GM18861 (cell line): ENCODE measurements around the gene SNAI1.
"Not testable (repeated sequence)": the region's sequence is repeated elsewhere in the genome, so short reads cannot be mapped to it uniquely, and the experiment has no call there.

Experiments
- ATAC-seq: cut with Tn5 transposase; IDR thresholded peaks from one replicate; pipeline ENCODE4 v1.9.1; 2021; ENCODE audit not compliant: unreplicated experiment

Gene SNAI1

DNA sequence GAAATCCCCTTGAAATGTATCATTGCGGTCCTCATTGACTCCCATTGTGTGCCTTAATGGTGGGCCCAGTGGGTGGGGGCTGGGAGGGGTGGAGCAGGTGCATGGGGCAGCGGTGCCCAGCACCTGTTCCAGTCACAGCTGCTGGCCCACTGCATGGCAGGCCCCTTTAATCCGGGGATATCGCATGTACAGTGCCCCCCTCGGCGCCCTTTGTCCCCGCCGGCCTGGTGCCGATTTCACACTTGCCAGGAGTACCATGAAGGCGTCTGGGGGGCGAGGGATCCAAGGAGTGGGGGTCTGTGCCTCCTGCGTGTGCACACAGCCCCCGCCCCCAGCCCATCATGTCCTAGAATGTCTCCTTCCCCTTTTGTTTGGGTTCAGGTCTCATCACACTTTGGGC, 2.8 kb downstream of the SNAI1 start:
- no peak for ATAC-seq

DNA sequence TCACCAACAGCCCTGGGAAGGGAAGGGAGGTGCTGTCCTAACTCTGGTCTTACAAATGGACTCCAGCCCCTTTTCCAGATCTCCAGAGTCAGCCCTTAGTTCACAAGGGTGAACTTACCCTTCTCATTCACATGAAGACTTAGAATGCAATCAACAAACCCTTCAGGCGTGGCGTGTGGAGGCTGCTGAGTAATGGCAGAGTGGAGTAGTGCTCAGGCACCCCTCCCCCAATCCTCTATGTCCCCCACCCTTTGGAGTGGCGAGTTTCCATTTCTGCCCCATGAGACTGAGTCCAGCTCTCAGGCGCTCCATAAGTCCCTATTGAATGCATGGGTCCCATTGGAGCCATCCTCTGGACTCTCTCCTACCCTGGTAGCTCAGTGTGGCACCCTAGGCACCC, 3.3 kb downstream of the SNAI1 start:
- ATAC-seq: no peak

DNA sequence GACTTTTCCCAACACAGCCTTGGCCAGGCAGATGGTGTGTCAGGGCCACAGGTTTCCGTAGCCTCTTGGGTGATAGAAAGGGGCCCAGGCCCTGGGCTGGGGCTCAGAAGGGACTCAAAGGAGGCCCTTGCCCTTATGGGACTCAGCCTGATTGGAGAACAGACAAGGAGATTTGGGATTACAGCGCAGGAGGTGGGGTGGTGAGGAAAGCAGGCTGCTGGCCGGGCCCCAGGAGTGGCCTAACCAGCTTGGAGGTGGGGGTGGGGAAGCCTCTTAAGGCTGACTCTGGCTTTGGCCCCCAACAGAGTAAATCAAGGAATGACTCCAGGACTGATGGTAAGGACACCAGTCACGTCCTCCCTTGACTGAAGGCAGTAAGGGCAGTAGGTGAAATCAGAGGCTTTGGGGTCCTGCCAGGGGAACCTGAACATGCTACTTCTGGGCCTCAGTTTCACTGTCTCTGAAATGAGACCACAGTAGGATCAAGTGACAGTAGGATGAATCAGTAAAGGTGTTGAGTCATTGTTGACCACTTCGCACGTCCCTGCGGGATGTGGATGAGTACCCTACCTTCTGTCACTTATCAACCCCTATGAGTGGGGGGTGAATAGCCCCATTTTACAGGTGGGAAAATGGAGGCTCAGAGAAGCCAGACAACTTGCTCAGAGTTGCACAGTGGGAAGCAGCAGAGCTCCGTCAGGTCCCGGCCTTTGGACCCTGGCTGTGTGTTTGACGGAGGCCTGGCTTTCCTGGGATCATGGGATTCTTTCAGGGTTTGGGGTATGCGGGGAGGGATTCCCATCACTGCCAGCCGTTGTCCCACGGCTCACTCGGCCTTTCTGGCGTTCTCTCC, 4.5 kb downstream of the SNAI1 start:
- ATAC-seq: no peak

DNA sequence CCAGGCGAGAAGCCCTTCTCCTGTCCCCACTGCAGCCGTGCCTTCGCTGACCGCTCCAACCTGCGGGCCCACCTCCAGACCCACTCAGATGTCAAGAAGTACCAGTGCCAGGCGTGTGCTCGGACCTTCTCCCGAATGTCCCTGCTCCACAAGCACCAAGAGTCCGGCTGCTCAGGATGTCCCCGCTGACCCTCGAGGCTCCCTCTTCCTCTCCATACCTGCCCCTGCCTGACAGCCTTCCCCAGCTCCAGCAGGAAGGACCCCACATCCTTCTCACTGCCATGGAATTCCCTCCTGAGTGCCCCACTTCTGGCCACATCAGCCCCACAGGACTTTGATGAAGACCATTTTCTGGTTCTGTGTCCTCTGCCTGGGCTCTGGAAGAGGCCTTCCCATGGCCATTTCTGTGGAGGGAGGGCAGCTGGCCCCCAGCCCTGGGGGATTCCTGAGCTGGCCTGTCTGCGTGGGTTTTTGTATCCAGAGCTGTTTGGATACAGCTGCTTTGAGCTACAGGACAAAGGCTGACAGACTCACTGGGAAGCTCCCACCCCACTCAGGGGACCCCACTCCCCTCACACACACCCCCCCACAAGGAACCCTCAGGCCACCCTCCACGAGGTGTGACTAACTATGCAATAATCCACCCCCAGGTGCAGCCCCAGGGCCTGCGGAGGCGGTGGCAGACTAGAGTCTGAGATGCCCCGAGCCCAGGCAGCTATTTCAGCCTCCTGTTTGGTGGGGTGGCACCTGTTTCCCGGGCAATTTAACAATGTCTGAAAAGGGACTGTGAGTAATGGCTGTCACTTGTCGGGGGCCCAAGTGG, 5.3 kb downstream of the SNAI1 start:
- no peak for ATAC-seq

DNA sequence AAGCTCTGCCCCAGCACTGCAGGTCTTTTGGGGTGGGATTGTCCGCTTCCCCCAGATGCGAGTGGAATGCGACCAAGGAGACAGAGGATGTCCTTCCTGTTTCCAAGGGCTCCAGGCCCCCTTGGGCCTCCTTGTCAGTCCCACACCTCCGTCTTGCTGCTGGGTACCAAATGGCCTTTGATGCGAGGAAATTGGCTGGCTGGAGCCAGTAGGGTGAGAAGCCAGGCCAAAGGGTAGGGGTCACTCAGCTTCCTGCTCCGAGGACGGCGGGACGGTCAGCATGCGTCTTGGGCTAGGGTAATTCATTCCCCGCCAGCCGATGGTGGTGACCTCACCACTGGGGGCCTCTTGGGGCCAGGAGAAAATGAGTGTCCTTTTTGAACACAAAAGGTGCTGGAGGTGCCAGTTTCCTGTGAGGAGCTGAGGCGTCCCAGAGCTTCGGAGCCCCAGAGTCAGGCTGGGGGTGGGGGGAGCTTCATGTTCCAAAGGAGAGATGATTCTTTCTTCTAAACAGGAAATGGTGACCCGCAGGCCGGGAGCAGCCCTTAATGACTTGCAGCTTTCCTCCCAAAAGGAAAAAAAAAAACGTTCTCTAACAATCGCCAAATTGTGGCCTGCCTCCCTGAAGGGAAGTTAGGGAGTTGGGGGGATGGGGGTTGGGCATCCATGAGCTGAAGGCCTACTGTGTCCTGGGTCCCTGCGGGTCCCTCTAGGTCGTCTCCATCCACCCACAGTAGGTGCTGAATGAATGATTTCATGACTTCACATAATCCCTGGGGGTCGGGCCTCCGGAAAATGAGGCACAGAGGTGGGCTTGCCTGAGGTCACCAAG, 6.7 kb downstream of the SNAI1 start:
- no peak for ATAC-seq

DNA sequence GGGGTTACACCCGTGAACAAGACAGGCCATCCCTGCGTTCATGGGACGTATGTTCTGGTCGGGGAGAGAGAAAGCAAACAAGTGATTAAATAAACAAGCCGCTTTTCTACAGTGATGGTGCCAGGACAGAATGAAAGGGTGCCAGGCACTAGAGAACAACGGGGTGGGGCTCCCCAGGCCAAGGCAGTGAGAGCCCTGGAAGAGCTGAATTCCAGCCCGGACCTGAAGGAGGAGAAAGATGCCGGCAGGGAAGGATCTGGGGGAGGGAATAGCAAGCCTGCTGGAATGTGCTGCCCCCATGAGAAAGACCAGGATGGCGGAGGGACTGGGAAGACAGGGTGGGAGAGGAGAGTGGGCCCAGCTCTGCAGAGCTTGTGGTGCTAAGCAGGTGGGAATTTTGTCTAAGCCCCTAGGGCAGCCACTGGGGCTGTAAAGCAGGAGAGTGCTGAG, 7.5 kb downstream of the SNAI1 start:
- no peak for ATAC-seq

DNA sequence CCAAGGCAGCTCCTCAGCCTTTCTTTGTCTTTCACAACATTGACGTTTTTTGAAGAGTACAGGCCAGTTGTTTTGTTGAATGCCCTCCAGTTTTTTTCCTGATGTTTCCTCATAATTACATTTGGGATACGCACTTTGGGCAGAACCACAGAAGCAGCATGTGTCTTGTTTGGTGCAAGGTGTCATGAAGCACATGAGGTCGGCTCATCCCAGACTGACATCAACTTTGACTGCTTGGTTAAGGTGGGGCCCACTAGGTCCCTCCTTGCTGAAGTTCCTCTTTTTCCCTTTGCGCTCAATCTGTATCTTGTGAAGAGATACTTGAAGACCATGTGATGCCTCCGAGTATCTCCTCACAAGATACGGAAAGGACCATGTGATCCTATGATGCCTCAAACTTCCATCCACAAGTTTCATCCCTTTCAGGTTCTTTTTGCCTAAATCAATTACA, 10.5 kb downstream of the SNAI1 start:
- no peak for ATAC-seq

DNA sequence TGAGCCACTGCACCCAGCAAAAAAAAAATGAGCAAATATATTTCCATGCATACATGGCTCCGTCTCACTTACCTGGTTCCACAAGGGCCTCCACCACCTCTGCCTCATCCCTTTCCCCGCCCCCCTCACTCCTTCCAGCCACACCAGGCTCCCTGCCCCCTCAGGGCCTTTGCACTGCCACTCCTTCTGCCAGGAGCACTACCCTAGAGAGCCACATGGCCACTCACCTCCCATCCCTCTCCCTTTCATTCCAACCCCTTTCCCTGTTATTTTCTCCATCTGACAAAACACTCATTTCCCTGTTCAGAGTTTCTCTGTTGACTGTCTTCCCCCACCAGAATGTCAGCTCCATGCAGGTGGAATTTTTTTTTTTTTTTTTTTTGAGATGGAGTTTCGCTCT, 12.8 kb downstream of the SNAI1 start:
- ATAC-seq: no peak

DNA sequence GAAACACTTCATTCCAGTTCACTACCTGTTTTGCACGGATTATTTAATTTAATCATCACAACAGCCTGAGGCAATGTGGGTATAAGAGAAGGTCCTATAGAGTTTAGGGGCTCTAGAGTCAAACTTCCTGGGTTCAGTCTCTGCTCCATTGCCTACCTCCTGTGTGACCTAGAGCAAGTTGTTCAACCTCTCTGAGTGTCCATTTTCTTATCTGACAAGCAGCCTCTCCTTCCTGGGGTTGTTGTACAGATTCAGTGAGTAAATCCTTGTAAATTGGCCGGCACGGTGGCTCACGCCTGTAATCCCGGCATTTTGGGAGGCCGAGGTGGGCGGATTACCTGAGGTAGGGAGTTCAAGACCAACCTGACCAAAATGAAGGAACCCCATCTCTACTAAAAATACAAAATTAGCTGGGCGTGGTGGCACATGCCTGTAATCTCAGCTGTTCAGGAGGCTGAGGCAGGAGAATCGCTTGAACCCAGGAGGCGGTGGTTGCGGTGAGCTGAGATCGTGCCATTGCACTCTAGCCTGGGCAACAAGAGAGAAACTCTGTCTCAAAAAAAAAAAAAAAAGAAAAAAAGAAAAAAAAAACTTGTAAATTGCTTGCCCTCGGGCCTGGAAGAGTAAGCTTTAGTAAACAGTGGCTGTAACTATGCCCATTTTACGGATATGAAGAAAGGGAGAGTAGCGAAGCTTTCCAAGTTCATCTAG, 15.9 kb downstream of the SNAI1 start:
- ATAC-seq: not testable (repeated sequence)

DNA sequence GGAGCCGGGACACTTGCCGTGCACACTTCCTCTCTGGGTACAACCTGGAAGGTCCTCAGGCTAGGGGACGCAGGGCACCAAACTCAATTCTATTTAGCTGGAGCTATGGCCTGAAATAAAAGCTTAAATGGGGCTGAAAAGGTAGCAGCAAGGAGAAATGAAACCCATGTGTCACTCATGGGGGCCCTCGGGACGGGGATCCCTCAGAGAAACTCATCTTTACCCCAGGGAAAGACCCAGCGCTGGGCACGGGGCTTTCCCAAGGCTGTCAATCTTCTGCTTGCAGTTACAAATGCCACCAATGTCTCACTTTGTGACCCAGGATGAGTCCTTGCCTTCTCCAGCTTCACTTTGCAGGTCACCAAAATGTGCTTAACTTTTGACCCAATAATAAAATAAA, 16.5 kb downstream of the SNAI1 start:
- ATAC-seq: peak; percentile 81

DNA sequence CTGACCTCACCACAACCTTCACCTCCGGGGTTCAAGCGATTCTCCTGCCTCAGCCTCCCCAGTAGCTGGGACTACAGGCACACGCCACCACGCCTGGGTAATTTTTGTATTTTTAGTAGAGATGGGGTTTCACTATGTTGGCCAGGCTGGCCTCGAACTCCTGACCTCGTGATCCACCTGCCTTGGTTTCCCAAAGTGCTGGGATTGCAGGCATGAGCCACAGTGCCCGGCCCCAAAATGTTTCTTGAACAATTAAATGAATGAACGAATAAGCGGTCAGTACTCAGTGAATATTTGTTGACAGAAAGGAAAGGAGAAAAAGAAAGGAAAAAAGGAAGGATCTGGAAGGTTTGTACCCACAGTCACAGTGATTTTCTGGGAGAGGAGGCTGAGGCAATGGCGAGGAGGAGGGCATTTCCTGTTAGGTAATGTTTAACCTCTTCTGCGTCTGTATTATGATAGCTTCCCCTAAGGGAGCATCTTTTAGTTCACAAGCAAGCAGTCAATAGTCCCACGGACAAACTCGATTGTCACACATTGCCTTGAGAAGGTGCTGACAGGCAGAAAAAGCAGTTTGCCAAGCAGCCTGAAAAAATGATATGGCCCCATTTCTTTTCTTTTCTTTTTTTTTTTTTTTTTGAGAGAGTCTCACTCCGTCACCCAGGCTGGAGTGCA, 17.9 kb downstream of the SNAI1 start:
- not testable (repeated sequence) for ATAC-seq

DNA sequence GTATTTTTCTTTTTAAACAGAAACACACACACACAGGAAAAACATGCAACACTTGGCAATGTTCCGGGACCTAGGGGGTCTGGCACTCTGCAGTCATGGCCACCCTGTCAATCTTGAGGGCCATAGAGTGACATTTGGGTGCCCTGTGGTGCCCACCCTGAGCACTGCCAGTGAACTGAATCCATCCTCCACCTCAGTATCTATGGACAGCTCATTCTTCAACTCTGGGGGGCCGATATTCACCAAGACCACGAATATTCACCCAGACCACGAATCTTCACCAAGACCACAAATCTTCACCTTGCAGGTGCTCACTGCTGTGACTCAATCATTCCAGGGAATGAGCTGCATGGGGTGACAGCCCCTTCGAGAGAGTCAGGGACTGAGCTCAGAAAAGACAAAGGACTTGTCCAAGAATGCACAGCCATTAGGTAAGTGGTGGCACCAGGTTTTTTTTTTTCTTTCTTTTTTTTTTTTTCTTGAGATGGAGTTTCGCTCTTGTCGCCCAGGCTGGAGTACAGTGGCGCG, 19.1 kb downstream of the SNAI1 start:
- no peak for ATAC-seq

DNA sequence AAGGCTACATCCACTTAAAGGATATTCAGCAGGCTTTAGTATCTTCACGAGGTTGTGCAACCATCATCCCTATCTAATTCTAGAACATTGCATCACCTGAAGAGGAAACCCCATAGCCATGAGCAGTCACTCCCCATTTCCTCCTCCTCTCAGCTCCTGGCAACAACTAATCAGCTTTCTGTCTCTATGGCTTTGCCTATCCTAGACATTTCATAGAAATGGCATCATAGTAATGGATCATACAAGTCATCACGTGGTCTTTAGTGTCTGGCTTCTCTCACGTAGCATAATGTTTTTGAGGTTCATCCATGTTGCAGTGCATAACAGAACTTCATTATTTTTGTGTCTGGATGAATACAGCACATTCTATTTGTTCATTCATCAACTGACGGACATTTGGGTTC, 20.5 kb downstream of the SNAI1 start:
- no peak for ATAC-seq

DNA sequence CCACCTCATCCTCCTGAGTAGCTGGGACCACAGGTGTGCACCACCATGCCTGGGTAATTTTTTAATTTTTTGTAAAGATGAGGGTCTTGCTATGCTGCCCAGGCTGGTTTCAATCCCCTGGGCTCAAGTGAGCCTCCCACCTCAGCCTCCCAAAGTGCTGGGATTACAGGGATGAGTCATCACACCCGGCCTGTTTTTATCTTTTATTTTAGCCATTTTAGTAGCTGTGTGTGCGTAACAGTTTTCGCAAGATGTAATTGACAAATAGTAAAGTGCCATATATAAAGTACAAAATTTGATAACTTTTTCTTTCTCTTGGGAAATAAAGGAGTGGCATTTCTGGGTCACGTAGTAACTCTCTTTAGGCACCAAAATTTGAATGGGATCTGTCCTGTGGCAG, 21.4 kb downstream of the SNAI1 start:
- no peak for ATAC-seq

DNA sequence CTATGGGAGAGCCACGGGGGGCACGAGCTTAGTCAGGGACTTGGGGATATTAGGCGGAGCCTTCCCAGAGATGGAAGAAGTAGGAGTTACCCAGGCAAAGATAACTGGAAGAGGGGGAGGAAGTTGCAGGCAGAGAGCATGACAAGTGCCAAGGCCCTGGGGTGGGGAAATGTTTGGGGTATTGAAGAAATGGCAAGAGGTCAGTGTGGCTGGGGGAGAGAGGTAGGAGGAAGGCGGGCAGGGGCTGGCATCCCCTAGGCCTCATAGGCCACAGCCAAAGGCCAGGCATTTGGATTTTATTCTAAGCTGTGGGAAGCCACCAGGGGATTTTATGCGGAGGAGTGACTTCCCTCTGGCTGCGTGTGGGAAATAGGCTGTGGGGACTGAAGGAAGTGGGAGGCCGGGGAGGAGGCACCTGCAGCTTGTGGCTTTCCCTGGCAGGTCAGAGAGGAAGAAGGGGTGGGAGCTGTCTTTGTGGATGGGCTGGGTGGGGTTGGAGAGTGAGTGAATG, 22.7 kb downstream of the SNAI1 start:
- ATAC-seq: no peak

DNA sequence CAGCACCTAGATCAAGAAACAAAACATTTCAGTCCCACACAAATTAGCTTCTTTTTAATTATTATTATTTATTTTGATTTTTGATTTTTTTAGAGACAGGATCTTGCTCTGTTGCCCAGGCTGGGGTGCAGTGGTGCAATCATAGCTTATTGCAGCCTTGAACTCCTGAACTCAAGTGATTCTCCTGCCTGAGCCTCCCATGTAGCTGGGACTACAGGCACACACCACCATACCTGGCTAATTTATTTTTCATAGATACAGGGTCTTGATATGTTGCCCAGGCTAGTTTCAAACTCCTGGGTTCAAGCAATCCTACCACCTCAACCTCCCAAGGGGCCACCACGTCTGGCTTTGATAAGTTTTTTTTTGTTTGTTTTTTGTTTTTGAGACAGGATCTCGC, 24.6 kb downstream of the SNAI1 start:
- no peak for ATAC-seq

DNA sequence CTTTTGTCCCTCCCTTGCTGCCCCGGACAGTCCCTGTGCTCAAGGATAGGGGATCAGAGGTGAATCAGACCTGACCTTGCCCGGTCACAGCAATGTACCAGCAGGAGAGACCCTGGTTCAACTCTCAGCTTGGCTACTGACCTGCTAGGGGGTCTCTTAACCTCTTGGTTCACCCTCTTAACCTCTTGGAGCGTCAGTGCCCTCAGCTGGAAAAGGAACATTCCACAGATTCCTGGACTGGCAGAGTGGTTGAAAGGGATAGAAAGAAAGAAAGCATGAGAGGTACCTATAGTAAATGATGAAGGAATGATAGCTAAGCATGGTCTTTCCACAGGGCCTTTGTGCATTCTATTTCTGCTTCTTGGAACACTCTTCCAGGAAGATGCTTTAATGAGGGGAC, 25.2 kb downstream of the SNAI1 start:
- no peak for ATAC-seq

DNA sequence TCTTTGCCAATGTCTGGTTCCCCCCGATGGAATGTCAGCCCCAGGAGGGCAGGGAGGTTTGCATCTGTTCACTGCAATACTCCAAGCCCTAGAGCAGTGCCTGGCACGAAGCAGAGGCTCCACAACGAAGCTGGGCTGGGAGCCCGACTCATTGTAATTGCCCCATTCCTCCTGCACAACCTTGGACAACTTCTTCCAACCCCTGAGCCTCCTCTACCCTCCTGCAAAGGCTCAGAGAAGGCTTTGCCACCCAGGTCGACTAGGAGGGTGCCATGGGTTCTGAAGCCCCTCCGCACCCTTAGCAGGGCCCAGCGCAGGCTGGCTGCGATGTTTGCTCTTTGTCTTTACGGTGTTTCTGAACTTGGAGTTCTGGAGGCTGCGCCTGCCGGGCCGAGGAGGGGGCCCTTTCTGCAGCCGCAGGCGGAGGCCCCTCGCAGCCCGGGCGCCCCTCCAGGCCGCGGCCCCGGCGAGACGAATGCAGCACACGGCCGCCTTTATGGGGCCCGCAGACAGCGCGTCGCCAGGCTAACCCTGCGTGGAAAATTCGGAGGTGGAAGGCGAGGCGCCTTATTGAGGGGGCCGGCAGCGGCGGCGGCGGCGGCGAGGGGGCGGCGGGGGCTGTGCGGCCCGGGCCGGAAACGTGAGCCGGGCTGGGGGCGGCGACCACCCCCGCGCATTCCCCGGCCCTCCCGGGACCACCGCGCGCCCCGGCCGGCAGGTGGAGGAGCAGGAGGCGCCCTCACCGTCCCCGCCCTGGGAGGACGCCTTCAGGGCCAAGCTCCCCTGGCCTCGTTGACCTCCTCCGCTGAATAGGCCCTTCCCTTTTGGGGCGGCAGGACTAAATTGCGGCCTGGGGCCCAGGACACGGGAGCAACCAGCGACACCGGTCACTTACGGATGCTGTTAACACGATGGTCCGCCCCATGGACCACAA, 27.0 kb downstream of the SNAI1 start:
- ATAC-seq: no peak
